HG03565 (cell line): ENCODE data around the gene TUBB6.

ENCODE experiments used
- ATAC-seq: cut with Tn5 transposase; IDR thresholded peaks from one replicate; pipeline ENCODE4 v1.9.1; 2021; ENCODE audit warnings: mild to moderate bottlenecking, moderate library complexity; ENCODE audit not compliant: unreplicated experiment

The TUBB6 gene

GRCh38 chr18:12290086-12290485 lies 18.0 kb upstream of the TUBB6 start:
- no peak for ATAC-seq

- no peak for ATAC-seq
These were observed 16.9 kb upstream of the TUBB6 start for GRCh38 chr18:12291161-12291560.

- ATAC-seq = no peak
These were observed 16.4 kb upstream of the TUBB6 start for GRCh38 chr18:12291690-12292089.

- no peak for ATAC-seq
These were observed 14.2 kb upstream of the TUBB6 start for GRCh38 chr18:12293831-12294230.

- ATAC-seq = no peak
These were observed 12.5 kb upstream of the TUBB6 start for GRCh38 chr18:12295389-12296086.

- ATAC-seq = no peak
These were observed 12.0 kb upstream of the TUBB6 start for GRCh38 chr18:12296087-12296403.

- ATAC-seq = no peak
These were observed 11.6 kb upstream of the TUBB6 start for GRCh38 chr18:12296457-12296856.

- ATAC-seq = no peak
These were observed 8.2 kb upstream of the TUBB6 start for GRCh38 chr18:12299862-12300261.

- ATAC-seq = no peak
These were observed 6.6 kb upstream of the TUBB6 start for GRCh38 chr18:12301263-12302005.

GRCh38 chr18:12302391-12303147 lies 5.5 kb upstream of the TUBB6 start:
- no peak for ATAC-seq

GRCh38 chr18:12304351-12305210 lies 3.5 kb upstream of the TUBB6 start:
- ATAC-seq = no peak

- no peak for ATAC-seq
These were observed 2.8 kb upstream of the TUBB6 start for GRCh38 chr18:12305211-12305610.

- no peak for ATAC-seq
These were observed 2.0 kb upstream of the TUBB6 start for GRCh38 chr18:12305930-12306629.

- ATAC-seq = no peak
These were observed 1.0 kb upstream of the TUBB6 start for GRCh38 chr18:12306752-12307700.

GRCh38 chr18:12308386-12309100 lies 502 bp downstream of the TUBB6 start:
- ATAC-seq = peak; percentile 49

GRCh38 chr18:12309683-12310198 lies 1.7 kb downstream of the TUBB6 start:
- no peak for ATAC-seq

GRCh38 chr18:12310762-12311161 lies 2.7 kb downstream of the TUBB6 start:
- ATAC-seq = no peak

- ATAC-seq = no peak
These were observed 4.9 kb downstream of the TUBB6 start for GRCh38 chr18:12312976-12313375.
